Fibroblast of lung (primary cell): ENCODE results near the gene DLL1. TPM values are rescaled to one million over a fixed set of nuclear protein-coding genes. Genes with fewer than 3 reads are reported as not detected.

Source experiments
- DNase-seq, 2 donors: peaks; one replicate each; pipeline versions ENCODE4 v3.0.0 to v3.0.0-alpha.2; 2010; ENCODE audit warnings: low read depth in 2 of 2
- H2AFZ ChIP-seq: 2 replicates; pipeline ENCODE4 v1.5.1; 2012; ENCODE audit warnings: low read length, control low read depth, inconsistent platforms
- H3K27ac ChIP-seq: 2 replicates; pipeline ENCODE4 v1.5.1; 2011; ENCODE audit warnings: low read length, control low read depth; ENCODE audit not compliant: insufficient read depth
- H3K27me3 ChIP-seq: 2 replicates; pipeline ENCODE4 v1.5.1; 2011; ENCODE audit warnings: mild to moderate bottlenecking, low read length; ENCODE audit not compliant: control insufficient read depth, insufficient read depth
- H3K36me3 ChIP-seq: 2 replicates; pipeline ENCODE4 v1.5.1; 2011; ENCODE audit warnings: low read length; ENCODE audit not compliant: control insufficient read depth, insufficient read depth
- H3K4me1 ChIP-seq: 2 replicates; pipeline ENCODE4 v1.5.1; 2011; ENCODE audit warnings: low read length; ENCODE audit not compliant: control insufficient read depth, insufficient read depth; ENCODE audit errors: extremely low read depth
- H3K4me2 ChIP-seq: 2 replicates; pipeline ENCODE4 v1.5.1; 2011; ENCODE audit warnings: low read length, control low read depth; ENCODE audit not compliant: insufficient read depth; ENCODE audit errors: extremely low read depth
- H3K4me3 ChIP-seq, 4 experiments: fragments of 200-600 bp in 1 of 4; sonication (generic) in 1 of 4; replicated peaks in 1 of 4; 2 replicates each; pipeline ENCODE4 v1.5.1; 2011 to 2016; ENCODE audit warnings: low read length in 4 of 4, low read depth in 3 of 4, mild to moderate bottlenecking in 3 of 4, control low read depth in 2 of 4, inconsistent platforms in 1 of 4, mixed read lengths in 1 of 4; ENCODE audit not compliant: insufficient read depth in 1 of 4; ENCODE audit errors: control extremely low read depth in 1 of 4
- H3K79me2 ChIP-seq: 2 replicates; pipeline ENCODE4 v1.5.1; 2012; ENCODE audit warnings: mild to moderate bottlenecking, low read length, inconsistent platforms; ENCODE audit not compliant: control insufficient read depth, insufficient read depth
- H3K9ac ChIP-seq: 2 replicates; pipeline ENCODE4 v1.5.1; 2011; ENCODE audit warnings: mild to moderate bottlenecking, low read length, control low read depth; ENCODE audit not compliant: insufficient read depth
- H3K9me3 ChIP-seq: 2 replicates; pipeline ENCODE4 v1.5.1; 2012; ENCODE audit warnings: low read depth, low read length; ENCODE audit not compliant: control insufficient read depth, insufficient read depth
- H4K20me1 ChIP-seq: 2 replicates; pipeline ENCODE4 v1.5.1; 2011; ENCODE audit warnings: low read length; ENCODE audit not compliant: control insufficient read depth, insufficient read depth; ENCODE audit errors: extremely low read depth
- EZH2 ChIP-seq: IDR thresholded peaks from 2 replicates; pipeline ENCODE4 v1.5.1; 2012; ENCODE audit warnings: low read length, control low read depth, mild to moderate bottlenecking; ENCODE audit errors: missing control alignments
- polyA plus RNA-seq, 2 donors: library from polyadenylated mRNA; depleted of rRNA in 1 of 2; stranded (reverse) in 1 of 2; unstranded in 1 of 2; fragments of >200 nt; gene quantifications; 2 replicates each; pipeline ENCODE4 v1.2.1, GENCODE V29; 2011 to 2012; ENCODE audit warnings: missing spikeins in 1 of 2
- total RNA-seq: library from RNA; depleted of rRNA; stranded (reverse); fragments of >200 nt; gene quantifications from 2 replicates; pipeline ENCODE4 v1.2.1, GENCODE V29; 2014
- TF ChIP-seq, protein P1 (sequence below), 2 donors: IDR thresholded peaks in 1 of 2; conservative IDR thresholded peaks in 1 of 2; 1 replicate in 1 of 2; 2 replicates in 1 of 2; pipeline ENCODE4 v1.5.1; 2011 to 2012; ENCODE audit warnings: low read length in 2 of 2, control low read depth in 1 of 2, inconsistent platforms in 1 of 2, low read depth in 1 of 2, mild to moderate bottlenecking in 1 of 2

The DLL1 gene
- total and polyA plus RNA-seq, 2 donors (not counting 1 experiment from before 2014, with no cell fraction given): 0.69 to 12.4 TPM

DNA sequence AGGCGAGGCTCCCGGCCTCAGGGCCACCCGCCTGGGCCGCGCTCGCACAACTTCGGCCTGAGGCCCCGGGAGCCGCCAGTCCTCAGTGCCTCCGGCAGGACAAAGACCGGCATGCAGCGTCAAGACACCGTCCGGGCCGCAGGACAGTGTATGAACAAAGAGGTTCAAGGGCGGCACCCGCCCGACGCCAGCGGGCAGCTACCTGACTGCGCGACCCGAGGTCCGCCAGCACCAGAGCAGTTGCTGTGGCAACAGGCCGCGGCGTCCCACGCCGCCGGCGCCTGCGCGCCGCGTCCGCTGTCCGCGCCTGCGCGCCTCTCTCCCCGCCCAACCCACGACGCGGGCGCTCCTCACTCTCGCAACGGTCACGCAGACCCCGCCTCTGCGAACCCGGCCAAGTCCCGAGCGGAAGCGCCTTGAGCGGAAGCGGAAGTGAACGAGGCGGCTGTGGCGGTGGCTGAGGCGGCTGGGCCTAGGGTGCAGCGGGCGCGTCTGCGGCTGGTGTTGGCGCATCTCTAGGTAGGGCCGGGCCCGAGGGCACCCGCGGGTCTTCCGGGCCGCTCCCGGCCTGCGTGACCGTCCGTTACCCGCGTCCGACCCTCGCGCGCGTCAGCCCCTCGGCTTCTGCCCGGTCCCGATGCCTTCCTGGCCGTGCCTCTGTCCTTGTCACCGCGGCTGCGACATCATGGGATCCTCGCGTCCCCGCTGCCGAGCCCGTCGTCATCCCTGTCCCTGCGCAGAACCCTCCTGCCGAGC is 15.6 kb upstream of the DLL1 start, which contains the start of gene FAM120B:
TSS of gene FAM120B (plus strand) at position 435 of the 756 bp plus-strand sequence. CDS start 10,633 bp downstream, outside the sequence.
- H2AFZ ChIP-seq: peak within 1 kb of the TSS; percentile 86
- DNase-seq: peak; percentile 91 to 94
- no peaks in the 10 kb centered on the region for H3K36me3 ChIP-seq
- H3K79me2 ChIP-seq: peaks cover 46% of the 10 kb centered on the region
- no peak for TF ChIP-seq EZH2
- TF ChIP-seq, protein P1, sequence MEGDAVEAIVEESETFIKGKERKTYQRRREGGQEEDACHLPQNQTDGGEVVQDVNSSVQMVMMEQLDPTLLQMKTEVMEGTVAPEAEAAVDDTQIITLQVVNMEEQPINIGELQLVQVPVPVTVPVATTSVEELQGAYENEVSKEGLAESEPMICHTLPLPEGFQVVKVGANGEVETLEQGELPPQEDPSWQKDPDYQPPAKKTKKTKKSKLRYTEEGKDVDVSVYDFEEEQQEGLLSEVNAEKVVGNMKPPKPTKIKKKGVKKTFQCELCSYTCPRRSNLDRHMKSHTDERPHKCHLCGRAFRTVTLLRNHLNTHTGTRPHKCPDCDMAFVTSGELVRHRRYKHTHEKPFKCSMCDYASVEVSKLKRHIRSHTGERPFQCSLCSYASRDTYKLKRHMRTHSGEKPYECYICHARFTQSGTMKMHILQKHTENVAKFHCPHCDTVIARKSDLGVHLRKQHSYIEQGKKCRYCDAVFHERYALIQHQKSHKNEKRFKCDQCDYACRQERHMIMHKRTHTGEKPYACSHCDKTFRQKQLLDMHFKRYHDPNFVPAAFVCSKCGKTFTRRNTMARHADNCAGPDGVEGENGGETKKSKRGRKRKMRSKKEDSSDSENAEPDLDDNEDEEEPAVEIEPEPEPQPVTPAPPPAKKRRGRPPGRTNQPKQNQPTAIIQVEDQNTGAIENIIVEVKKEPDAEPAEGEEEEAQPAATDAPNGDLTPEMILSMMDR (conservative IDR thresholded peaks at IDR 0.05 in 1 of 2, IDR thresholded peaks at IDR 0.05 in 1 of 2; ENCODE audit: low read depth in 1 of 2, low read length in 2 of 2): no peak
- peaks cover 11% of the 10 kb centered on the region for H3K4me1 ChIP-seq
- no peaks in the 10 kb centered on the region for H4K20me1 ChIP-seq
- H3K9ac ChIP-seq: peak within 1 kb of the TSS; percentile 99
- no peaks in the 10 kb centered on the region for H3K27me3 ChIP-seq
- H3K4me2 ChIP-seq: peak within 1 kb of the TSS; percentile 98
- peak within 1 kb of the TSS; percentile 99 for H3K27ac ChIP-seq
- peak within 1 kb of the TSS; percentile 89 to 100 (median 95) for H3K4me3 ChIP-seq
- H3K9me3 ChIP-seq: no peaks in the 10 kb centered on the region

DNA sequence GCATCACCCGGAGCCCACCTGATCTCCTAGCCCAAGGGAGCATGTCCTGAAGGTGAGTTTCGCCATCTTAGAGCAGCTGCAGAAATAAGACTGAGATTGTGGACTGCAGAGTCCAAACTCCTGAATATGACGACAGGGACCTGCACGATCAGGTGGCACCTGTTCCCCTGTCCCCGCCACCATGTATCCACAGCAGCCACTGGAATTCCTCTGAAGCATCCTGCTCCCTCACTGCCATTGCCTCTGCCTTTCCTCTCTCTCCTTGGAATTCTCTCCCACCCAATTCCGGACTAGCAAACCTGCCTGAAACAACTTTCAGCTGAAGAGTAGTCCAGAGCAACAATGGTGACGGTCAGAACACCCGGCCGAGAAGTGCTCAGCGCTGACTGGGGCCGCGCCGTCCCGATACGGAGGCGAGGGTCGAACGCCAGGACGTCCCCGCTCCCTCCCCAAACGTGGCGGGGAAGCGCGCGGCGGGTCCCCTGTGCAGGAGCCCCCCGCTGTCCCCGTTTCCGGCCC is 15.0 kb upstream of the DLL1 start:
- TF ChIP-seq EZH2: no peak
- TF ChIP-seq, protein P1 (conservative IDR thresholded peaks at IDR 0.05 in 1 of 2, IDR thresholded peaks at IDR 0.05 in 1 of 2; ENCODE audit: low read depth in 1 of 2, low read length in 2 of 2): no peak
- Histone ChIP-seq H3K4me3 (peak overlapping the region; percentile 61 to 100 (median 95)), H3K4me2 (peak overlapping the region; percentile 98), H4K20me1 (no peaks in the 10 kb centered on the region), H3K9ac (peak overlapping the region; percentile 99), H3K27me3 (no peaks in the 10 kb centered on the region), H3K9me3 (no peaks in the 10 kb centered on the region), H3K27ac (peak overlapping the region; percentile 99), H2AFZ (peak overlapping the region; percentile 86), H3K79me2 (peaks cover 40% of the 10 kb centered on the region), H3K4me1 (peaks cover 11% of the 10 kb centered on the region), H3K36me3 (no peaks in the 10 kb centered on the region)
- no peak for DNase-seq

DNA sequence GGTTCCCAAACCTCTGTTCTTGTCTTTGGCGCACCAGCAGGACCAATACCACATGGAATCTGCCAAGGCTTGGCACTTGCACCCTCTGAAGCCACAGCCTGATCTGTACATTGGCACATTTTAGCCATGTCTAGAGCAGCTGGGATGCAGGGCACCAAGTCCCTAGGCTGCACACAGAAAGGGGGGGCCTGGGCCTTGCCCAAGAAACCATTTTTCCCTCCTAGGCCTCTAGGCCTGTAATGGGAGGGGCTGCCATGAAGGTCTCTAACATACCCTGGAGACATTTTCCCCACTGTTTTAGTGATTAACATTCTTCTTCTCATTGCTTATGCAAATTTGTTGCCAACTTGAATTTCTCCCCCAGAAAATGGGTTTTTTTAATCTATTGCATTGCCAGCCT is 10.3 kb upstream of the DLL1 start:
- H3K36me3 ChIP-seq: no peaks in the 10 kb centered on the region
- DNase-seq: no peak

More for the DNA sequence above, 10.3 kb upstream of the DLL1 start:
- no peaks in the 10 kb centered on the region for H4K20me1 ChIP-seq
- no peak overlapping the region for H3K4me2 ChIP-seq
- H2AFZ ChIP-seq: no peak overlapping the region
- no peaks in the 10 kb centered on the region for H3K9me3 ChIP-seq
- no peak overlapping the region for H3K27ac ChIP-seq
- H3K4me1 ChIP-seq: peaks cover 3% of the 10 kb centered on the region
- no peaks in the 10 kb centered on the region for H3K79me2 ChIP-seq
- no peak overlapping the region for H3K9ac ChIP-seq
- TF ChIP-seq, protein P1 (conservative IDR thresholded peaks at IDR 0.05 in 1 of 2, IDR thresholded peaks at IDR 0.05 in 1 of 2; ENCODE audit: low read depth in 1 of 2, low read length in 2 of 2): no peak
- no peak for TF ChIP-seq EZH2
- peaks cover 26% of the 10 kb centered on the region for H3K27me3 ChIP-seq
- H3K4me3 ChIP-seq: no peak overlapping the region
